Effector memory CD4-positive, alpha-beta T cell (primary cell): Measurements from ENCODE around the gene ANTXR1.

Source experiments
- DNase-seq, 3 donors: peaks; one replicate each; pipeline ENCODE4 v3.0.0-alpha.2; 2020
- H3K27ac ChIP-seq: 2 replicates; pipeline ENCODE4 v1.7.0; 2013; ENCODE audit warnings: mild to moderate bottlenecking, low read length, moderate library complexity; ENCODE audit not compliant: insufficient read depth, poor library complexity, severe bottlenecking
- H3K27me3 ChIP-seq: replicated peaks from 2 replicates; pipeline ENCODE4 v1.7.0; 2013; ENCODE audit warnings: mild to moderate bottlenecking, low read length; ENCODE audit not compliant: insufficient read depth, control insufficient read depth, poor library complexity, severe bottlenecking
- H3K36me3 ChIP-seq: 2 replicates; pipeline ENCODE4 v1.7.0; 2013; ENCODE audit warnings: mild to moderate bottlenecking, low read length, moderate library complexity; ENCODE audit not compliant: control insufficient read depth, insufficient read depth
- H3K4me1 ChIP-seq: 2 replicates; pipeline ENCODE4 v1.7.0; 2013; ENCODE audit warnings: low read length, mild to moderate bottlenecking; ENCODE audit not compliant: control insufficient read depth, insufficient read depth, poor library complexity, severe bottlenecking
- H3K4me3 ChIP-seq: 2 replicates; pipeline ENCODE4 v1.7.0; 2013; ENCODE audit warnings: low read length, low read depth, mild to moderate bottlenecking; ENCODE audit not compliant: insufficient read depth, poor library complexity, severe bottlenecking
- H3K9me3 ChIP-seq: 2 replicates; pipeline ENCODE4 v1.7.0; 2013; ENCODE audit warnings: mild to moderate bottlenecking, low read length, moderate library complexity; ENCODE audit not compliant: control insufficient read depth

ANTXR1 gene

GRCh38 chr2:69050802-69051201 lies 37.8 kb downstream of the ANTXR1 start:
- DNase-seq: no peak
- Histone ChIP-seq H3K36me3 (no peaks in the 10 kb centered on the region), H3K27ac (no peak overlapping the region), H3K4me3 (no peak overlapping the region), H3K4me1 (no peaks in the 10 kb centered on the region), H3K27me3 (no peaks in the 10 kb centered on the region), H3K9me3 (no peaks in the 10 kb centered on the region)

- Histone ChIP-seq H3K27me3 (no peaks in the 10 kb centered on the region), H3K36me3 (no peaks in the 10 kb centered on the region), H3K27ac (no peak overlapping the region), H3K9me3 (no peaks in the 10 kb centered on the region), H3K4me1 (no peaks in the 10 kb centered on the region), H3K4me3 (no peak overlapping the region)
- DNase-seq: no peak
These were observed 40.5 kb downstream of the ANTXR1 start for GRCh38 chr2:69053416-69053965.

- no peaks in the 10 kb centered on the region for H3K4me1 ChIP-seq
- no peak overlapping the region for H3K27ac ChIP-seq
- no peak overlapping the region for H3K4me3 ChIP-seq
- no peaks in the 10 kb centered on the region for H3K9me3 ChIP-seq
- no peaks in the 10 kb centered on the region for H3K27me3 ChIP-seq
- no peaks in the 10 kb centered on the region for H3K36me3 ChIP-seq
- DNase-seq: no peak
These were observed 41.5 kb downstream of the ANTXR1 start for GRCh38 chr2:69054431-69054830.

GRCh38 chr2:69055688-69056470 lies 42.9 kb downstream of the ANTXR1 start:
- H3K27ac ChIP-seq: no peak overlapping the region
- DNase-seq: no peak
- no peaks in the 10 kb centered on the region for H3K36me3 ChIP-seq
- H3K27me3 ChIP-seq: no peaks in the 10 kb centered on the region
- no peaks in the 10 kb centered on the region for H3K9me3 ChIP-seq
- H3K4me3 ChIP-seq: no peak overlapping the region
- H3K4me1 ChIP-seq: no peaks in the 10 kb centered on the region

- no peak overlapping the region for H3K27ac ChIP-seq
- H3K27me3 ChIP-seq: no peaks in the 10 kb centered on the region
- H3K4me1 ChIP-seq: no peaks in the 10 kb centered on the region
- H3K4me3 ChIP-seq: no peak overlapping the region
- H3K36me3 ChIP-seq: no peaks in the 10 kb centered on the region
- H3K9me3 ChIP-seq: no peaks in the 10 kb centered on the region
- DNase-seq: no peak
These were observed 44.7 kb downstream of the ANTXR1 start for GRCh38 chr2:69057660-69058059.

- DNase-seq: no peak
- no peaks in the 10 kb centered on the region for H3K27me3 ChIP-seq
- H3K4me3 ChIP-seq: no peak overlapping the region
- no peaks in the 10 kb centered on the region for H3K36me3 ChIP-seq
- H3K4me1 ChIP-seq: no peaks in the 10 kb centered on the region
- H3K27ac ChIP-seq: no peak overlapping the region
- no peaks in the 10 kb centered on the region for H3K9me3 ChIP-seq
These were observed 46.8 kb downstream of the ANTXR1 start for GRCh38 chr2:69059731-69060290.

GRCh38 chr2:69060938-69061501 lies 48.0 kb downstream of the ANTXR1 start:
- H3K4me3 ChIP-seq: no peak overlapping the region
- no peaks in the 10 kb centered on the region for H3K27me3 ChIP-seq
- H3K9me3 ChIP-seq: no peaks in the 10 kb centered on the region
- no peaks in the 10 kb centered on the region for H3K4me1 ChIP-seq
- no peak for DNase-seq
- H3K36me3 ChIP-seq: no peaks in the 10 kb centered on the region
- H3K27ac ChIP-seq: no peak overlapping the region

- Histone ChIP-seq H3K27ac (no peak overlapping the region), H3K9me3 (no peaks in the 10 kb centered on the region), H3K27me3 (no peaks in the 10 kb centered on the region), H3K4me3 (no peak overlapping the region), H3K4me1 (no peaks in the 10 kb centered on the region), H3K36me3 (no peaks in the 10 kb centered on the region)
- DNase-seq: no peak
These were observed 48.5 kb downstream of the ANTXR1 start for GRCh38 chr2:69061525-69061924.

- H3K27ac ChIP-seq: no peak overlapping the region
- H3K4me3 ChIP-seq: no peak overlapping the region
- H3K4me1 ChIP-seq: no peaks in the 10 kb centered on the region
- H3K9me3 ChIP-seq: no peaks in the 10 kb centered on the region
- H3K27me3 ChIP-seq: no peaks in the 10 kb centered on the region
- no peaks in the 10 kb centered on the region for H3K36me3 ChIP-seq
- no peak for DNase-seq
These were observed 49.5 kb downstream of the ANTXR1 start for GRCh38 chr2:69062307-69062962.
